Brain microvascular endothelial cell (primary cell): Measurements from ENCODE around the gene COA1.

Experiments used
- DNase-seq: peaks from one replicate; pipeline ENCODE4 v3.0.0-alpha.2; 2020
- H3K27ac ChIP-seq: fragments of 250-450 bp; sonication (Bioruptor Pico); 2 replicates; pipeline ENCODE4 v1.5.1; 2020; ENCODE audit warnings: mild to moderate bottlenecking, moderate library complexity
- H3K27me3 ChIP-seq: fragments of 250-450 bp; sonication (Bioruptor Pico); replicated peaks from 2 replicates; pipeline ENCODE4 v1.5.1; 2020; ENCODE audit warnings: mild to moderate bottlenecking
- H3K36me3 ChIP-seq: fragments of 250-450 bp; sonication (Bioruptor Pico); replicated peaks from 2 replicates; pipeline ENCODE4 v1.5.1; 2020; ENCODE audit warnings: mild to moderate bottlenecking
- H3K4me3 ChIP-seq: 2 replicates; pipeline ENCODE4 v1.5.1; 2011; ENCODE audit warnings: low read depth, mild to moderate bottlenecking, control low read depth, low read length, moderate library complexity
- CTCF ChIP-seq: IDR thresholded peaks from 2 replicates; pipeline ENCODE4 v1.5.1; 2011; ENCODE audit warnings: low read depth, mild to moderate bottlenecking, moderate library complexity, low read length, control low read depth, inconsistent platforms; ENCODE audit errors: missing control alignments
- in situ Hi-C: cut with HindIII; loops from 2 replicates; pipeline ENCODE4 v1.10.0; 2017; ENCODE audit warnings: low sequenced_read_pairs, low pct_ligation_motif_present

COA1 gene

GRCh38 chr7:43647673-43648472 is 81.5 kb downstream of the COA1 start:
- H3K36me3 ChIP-seq, result peaks cover 6% of the 10 kb centered on the region
- H3K27ac ChIP-seq, result peak overlapping the region; percentile 100
- H3K27me3 ChIP-seq, result no peaks in the 10 kb centered on the region
- in situ Hi-C loops, result no loop called here
- peak overlapping the region; percentile 15 for H3K4me3 ChIP-seq
- no peak for TF ChIP-seq CTCF
- peak; percentile 94 for DNase-seq

GRCh38 chr7:43647339-43647672 is 82.0 kb downstream of the COA1 start:
- Histone ChIP-seq H3K27me3 (no peaks in the 10 kb centered on the region), H3K36me3 (peaks cover 11% of the 10 kb centered on the region), H3K4me3 (no peak overlapping the region), H3K27ac (peak overlapping the region; percentile 100)
- in situ Hi-C loops, result no loop called here
- TF ChIP-seq CTCF, result no peak
- peak; percentile 91 for DNase-seq

- peak overlapping the region; percentile 100 for H3K27ac ChIP-seq
- H3K36me3 ChIP-seq, result peaks cover 13% of the 10 kb centered on the region
- H3K4me3 ChIP-seq, result no peak overlapping the region
- TF ChIP-seq CTCF, result no peak
- peak; percentile 64 for DNase-seq
- no peaks in the 10 kb centered on the region for H3K27me3 ChIP-seq
- in situ Hi-C loops, result no loop called here
Observed at GRCh38 chr7:43646603-43647338, 82.6 kb downstream of the COA1 start.

DNA sequence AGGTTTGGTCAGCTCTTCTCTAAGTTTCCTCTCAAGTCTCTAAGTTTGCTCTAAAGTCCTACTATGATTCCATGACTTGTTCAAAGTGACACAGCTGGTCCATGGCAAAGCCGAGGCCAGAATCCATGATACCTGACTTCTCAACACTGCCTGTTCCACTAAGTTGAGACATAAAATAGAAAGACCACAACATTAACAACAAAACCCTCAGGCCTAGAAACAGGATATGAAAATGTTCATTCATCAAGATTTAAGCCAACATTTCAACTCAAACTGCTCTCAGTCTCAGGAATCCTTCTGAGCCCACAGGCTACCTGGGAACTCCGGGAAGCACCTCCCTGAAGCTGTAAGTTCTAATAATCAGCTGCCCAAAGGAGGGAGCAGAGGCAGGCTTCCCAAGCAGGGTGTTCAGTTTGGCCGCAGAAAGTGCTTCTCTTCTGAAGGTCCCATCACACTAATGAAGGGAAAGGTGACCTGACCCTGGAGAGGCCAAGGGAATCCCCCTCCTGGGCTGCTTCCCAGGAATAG is 83.6 kb downstream of the COA1 start:
- Histone ChIP-seq H3K4me3 (no peak overlapping the region), H3K27me3 (no peaks in the 10 kb centered on the region), H3K36me3 (peaks cover 17% of the 10 kb centered on the region), H3K27ac (peak overlapping the region; percentile 100)
- no peak for TF ChIP-seq CTCF
- in situ Hi-C loops, result no loop called here
- no peak for DNase-seq

DNA sequence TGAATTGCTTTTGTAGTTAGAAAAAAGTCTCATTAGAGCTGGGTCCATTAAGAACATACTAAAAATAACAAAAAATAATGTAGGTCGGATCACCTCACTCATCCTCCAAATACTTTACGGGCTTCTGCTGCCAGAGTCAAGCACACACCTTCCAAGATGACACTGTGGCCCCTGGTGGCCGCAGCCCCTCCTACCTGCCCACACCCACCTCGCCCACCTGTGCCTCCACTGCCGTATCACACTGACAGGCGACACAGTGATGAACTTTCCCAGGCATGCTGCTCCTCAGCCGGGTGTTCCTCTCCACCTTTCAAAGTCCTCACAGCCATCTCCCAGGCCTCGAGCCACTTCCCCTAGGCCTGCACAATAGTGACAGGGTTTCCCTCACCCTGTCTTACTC is 85.5 kb downstream of the COA1 start:
- TF ChIP-seq CTCF, result no peak
- no peak for DNase-seq
- in situ Hi-C loops, result no loop called here

More for the DNA sequence above, 85.5 kb downstream of the COA1 start:
- H3K4me3 ChIP-seq, result no peak overlapping the region
- peaks cover 28% of the 10 kb centered on the region for H3K36me3 ChIP-seq
- H3K27ac ChIP-seq, result no peak overlapping the region
- H3K27me3 ChIP-seq, result no peaks in the 10 kb centered on the region
